DMS 273 (cell line): Measurements from ENCODE around the gene CAMKMT.
A peak's percentile ranks its signal among the peaks of the same experiment; 100 is the strongest.

Experiments used
- DNase-seq: peaks from one replicate; lab custom pipeline; 2025; ENCODE audit not compliant: unreplicated experiment; lab: John Stamatoyannopoulos, UW

The CAMKMT gene

DNA sequence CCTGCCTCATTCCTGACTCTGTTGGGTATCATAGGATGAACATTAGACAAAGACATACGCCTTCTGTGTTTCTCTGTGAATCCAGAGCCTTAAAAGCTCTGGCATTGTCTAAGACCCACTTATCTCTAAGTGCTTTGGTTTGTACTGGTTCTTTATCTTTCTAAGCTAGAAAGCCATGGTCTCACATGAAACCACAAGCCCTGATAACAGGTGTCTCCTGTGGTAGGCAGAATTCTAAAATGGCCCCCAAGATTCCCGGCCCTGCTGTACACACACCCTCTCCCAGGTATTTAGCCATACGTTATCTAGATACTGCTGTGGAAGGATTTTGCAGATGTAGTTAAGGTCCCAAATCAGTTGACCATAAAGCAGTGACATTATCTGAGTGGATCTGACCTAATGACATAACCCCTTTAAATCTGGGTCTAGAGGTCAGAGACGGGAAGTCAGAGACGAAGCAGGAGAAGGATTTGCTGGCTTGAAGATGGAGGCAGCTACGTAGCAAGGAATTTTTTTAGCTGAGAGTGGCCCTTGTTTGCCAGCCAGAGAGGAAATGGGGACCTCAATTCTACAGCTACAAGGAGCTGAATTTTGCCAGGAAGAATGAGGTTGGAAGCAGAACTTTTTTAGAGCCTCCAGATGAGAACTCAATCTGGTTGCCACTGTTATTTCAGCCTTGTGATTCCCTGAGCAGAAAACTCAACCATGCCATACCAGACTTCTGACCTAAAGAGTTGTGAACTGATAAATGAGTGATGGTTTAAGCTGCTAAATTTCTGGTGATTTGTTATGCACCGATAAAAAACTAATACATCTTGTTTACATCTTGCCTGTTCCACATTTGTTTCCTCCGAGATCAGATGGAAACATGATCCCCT, 186.7 kb downstream of the CAMKMT start:
- DNase-seq: no peak

DNA sequence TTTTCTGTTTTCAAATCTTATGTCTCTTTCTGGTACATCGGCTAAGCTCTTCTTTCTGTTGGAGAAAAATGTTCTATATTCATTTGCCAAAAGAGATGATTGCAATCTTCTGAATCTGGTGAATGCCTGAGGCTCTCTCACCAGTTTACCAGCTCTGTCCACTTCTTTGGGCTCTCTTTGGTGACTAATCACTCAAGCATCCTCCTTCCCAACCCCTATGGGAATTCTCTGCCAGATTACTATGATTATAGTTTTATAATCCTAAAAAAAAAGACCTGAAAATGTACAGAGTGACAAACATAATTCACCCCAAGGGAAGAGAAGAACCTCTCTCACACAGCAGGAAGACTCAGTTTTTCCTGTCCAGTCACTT, 187.3 kb downstream of the CAMKMT start:
- DNase-seq: no peak

DNA sequence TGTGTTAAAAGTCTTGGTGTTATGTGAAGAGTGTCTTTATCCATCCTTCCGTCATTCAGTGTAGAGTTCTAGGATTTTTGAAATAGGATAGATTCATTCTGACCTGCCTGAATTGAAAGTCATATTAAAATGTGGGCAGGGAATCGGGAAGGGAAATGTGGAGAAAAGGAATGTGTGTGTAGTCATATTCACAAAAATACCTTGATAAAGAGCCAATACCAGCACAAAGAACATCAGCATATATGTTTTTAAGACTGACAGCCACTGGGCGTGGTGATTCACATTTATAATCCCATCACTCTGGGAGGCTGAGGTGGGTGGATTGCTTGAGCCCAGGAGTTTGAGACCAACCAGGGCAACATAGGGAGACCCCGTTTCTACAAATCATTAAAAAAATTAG, 188.1 kb downstream of the CAMKMT start:
- DNase-seq: no peak

DNA sequence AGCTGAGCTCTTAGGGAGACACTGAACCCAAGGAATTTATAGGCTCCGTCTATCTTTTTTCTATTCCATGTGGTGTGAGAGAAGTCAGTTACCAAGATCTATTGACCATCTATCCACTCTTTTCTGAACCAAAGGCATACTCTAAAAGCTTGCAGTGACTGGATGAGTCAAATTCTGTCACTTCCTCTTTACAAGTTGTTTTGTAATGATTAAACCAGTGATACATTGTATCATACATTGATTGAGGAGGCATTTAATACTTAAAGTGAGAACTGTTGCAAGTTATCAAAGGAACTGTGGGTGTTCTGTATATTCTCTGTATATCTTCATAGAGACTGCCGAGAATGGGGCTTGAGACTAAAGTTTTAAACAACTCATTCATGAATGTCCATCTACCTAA, 188.8 kb downstream of the CAMKMT start:
- DNase-seq: no peak

DNA sequence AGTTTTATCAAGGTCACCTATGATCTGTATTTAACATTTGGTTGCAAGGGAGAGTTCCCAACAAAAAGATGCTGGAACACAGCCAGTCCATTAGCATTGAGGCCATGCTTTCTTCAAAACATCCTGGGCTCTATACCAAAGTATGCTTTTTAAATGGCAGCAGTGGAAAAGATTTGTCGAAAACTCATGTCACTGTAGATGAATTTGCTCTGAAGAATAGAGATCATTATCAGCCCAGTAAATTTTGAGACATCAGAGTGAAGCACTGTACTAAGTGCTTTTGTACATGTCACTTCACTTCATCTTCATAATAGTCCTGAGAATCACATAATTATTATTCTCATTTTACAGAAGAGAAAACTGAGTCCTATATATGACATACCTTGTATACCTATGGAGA, 189.8 kb downstream of the CAMKMT start:
- DNase-seq: no peak

DNA sequence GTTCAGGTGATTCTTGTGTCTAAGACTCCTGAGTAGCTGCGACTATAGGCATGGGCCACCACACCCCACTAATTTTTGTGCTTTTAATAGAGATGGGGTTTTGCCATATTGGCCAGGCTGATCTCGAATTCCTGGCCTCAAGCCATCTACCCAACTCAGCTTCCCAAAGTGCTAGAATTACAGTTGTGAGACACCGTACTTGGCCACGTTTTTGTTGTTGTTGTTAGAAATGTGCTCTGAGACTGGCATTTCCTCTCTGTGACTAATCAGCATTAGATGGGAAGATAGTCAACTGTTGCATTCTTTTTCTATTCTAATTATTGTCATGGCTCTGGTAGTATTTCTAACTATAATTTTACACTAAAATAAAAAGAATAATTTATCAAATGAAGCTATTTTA, 191.7 kb downstream of the CAMKMT start:
- DNase-seq: peak; percentile 53

DNA sequence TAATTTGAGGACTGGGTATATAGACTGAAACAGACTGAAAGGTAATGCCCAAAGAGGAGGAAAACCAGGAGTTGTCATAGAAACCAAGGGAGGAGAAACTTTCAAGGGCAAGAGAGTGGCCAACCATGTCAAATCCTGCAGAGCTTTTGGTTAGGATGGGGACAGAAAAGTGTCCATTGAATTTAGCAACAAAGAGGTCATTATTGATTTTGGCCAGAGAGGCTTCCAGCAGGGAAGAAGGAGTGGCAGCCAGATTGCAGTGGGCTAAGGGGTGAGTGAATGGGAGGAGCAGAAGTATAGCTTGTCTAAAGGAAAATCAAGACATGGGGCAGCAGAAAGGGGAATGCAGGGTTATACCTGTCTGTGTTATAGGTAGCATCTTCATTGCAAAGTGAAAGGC, 194.0 kb downstream of the CAMKMT start:
- DNase-seq: no peak

DNA sequence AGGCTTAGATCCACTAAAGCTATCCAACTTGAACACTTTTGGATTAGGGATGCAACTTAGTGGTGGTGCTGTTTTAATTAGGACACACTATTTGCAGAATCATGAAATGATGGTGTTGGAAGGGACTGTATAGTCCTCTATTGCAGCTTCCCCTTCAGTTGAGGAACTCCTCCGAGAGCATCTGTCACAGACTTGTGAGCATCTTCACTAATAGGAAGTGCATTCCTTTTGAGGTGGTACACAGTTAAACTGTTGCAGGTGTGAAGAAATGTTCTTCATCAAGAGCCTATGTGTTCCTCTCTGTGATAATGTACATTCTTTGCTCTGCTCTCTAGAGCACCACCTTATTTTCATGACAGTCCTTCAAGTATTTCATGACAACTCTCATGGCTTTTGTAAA, 197.4 kb downstream of the CAMKMT start:
- DNase-seq: no peak

DNA sequence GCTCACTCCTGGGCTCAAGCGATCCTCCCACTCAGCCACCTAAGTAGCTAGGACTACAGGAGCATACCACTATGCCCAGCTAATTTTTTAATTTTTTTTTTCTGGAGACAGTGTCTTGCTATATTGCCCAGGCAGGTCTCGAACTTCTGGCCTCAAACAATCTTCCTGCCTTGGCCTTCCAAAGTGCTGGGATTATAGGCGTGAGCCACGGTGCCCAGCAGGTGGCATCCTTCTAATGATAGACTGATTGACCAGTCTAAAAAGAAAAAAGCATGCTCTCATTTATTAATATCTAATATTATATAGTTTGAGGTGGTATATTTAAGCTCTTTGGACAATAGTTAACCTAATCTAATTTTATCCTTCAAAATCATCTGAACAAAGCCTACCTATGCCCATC, 198.6 kb downstream of the CAMKMT start:
- DNase-seq: peak; percentile 35

DNA sequence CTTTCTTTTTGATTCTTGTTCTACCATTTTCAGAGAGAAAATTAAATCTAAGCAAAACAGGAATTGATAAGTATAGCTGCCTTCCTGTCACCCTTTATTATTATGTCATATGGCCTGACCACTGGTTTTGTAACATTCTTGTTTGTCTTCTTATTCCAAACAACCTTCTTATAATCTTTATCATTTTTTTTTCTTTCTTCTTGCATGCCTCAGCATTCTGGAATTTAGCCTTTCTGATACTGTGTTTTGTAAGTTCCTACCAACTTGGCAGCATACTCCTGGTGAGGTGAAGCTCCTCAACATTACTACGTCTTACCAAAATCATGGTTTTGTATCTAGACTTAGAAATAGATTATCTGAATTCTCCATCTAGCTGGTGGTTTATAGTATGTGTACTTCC, 199.2 kb downstream of the CAMKMT start:
- DNase-seq: no peak

DNA sequence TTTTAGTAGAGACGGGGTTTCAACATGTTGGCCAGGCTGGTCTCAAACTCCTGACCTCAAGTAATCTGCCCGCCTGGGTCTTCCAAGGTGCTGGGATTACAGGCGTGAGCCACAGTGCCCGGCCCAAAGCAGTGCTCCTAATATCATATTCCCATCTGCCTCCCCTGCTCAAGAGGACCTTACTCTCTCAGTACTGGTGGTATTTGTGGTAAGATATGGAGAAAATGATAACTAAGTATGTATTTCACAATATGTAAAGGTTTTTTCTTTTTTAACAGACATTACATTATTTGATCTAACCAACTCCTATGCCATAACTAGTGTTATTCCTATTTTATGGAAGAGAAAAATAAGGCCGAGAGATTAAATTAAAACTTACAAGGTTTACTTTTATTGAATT, 201.0 kb downstream of the CAMKMT start:
- DNase-seq: no peak

DNA sequence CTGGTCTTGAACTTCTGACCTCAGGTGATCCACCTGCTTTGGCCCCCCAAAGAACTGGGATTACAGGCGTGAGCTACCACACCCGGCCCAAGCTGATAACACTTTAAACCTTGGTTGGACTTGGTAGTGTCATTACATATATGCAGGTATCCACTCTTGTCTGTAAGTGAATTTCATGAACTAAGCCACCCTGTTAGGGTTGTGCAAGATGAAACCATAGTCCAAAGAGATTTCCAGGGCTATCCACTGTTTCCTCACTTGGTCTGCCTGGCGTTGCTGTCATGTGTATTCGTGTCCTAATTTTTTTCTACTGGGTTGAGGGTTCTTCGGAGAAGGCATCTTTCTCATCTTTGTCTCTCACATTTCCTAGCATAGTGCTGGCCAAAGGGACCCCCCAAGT, 203.0 kb downstream of the CAMKMT start:
- no peak for DNase-seq

DNA sequence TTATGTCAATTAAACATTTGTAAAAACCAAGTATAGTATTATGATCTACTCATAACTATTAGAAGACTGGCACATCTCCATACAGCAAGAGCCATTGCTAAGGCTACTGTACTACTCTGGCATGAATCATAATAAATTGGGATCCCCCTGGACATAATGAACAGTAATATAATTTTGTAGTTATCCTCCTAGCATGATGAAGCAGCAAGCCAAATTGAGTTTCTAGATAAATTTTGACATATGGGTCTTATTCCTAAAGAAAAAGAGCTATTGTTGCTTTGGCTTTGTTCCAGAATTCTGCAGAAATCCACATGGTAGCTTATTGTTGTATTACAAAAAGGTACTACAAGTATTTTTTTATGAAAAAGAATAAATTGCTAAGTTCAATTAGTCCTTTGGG, 204.3 kb downstream of the CAMKMT start:
- DNase-seq: peak; percentile 17

DNA sequence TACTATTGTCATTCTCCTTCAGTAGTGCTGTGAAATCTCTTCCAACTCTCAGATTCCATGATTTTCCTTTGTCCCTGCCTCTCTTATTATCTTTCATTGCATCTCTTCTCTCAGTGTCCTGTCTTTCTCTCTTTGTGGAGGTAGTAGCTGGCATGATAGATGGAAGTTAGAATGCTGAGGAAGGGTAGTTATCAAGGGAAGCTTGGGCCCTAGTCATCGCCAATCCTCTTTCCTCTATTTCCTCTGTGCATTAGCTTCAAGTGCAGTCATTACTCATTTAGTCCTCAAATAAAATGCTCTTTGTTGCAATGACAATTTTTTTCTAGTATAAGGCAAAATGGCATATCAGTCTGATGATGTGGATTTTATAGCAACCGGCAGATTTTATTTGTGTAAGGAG, 207.7 kb downstream of the CAMKMT start:
- no peak for DNase-seq

DNA sequence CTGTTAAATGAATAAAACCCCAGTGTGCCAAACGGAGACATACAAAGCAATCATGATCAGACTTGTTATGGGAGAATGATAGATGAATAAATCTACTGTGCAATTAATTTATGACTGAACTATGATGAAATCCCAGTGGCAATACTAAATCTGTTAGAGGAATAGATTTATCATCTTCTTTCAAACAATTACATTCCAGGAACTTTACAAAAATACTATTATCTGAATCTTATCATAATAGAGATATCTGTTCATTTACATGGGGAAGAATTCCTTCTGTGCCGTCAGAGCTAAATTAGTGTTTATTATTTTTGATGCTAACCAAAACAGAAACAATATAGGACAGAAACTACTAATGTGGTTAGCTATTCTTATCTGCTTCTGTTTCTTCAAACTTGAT, 208.5 kb downstream of the CAMKMT start:
- DNase-seq: no peak

DNA sequence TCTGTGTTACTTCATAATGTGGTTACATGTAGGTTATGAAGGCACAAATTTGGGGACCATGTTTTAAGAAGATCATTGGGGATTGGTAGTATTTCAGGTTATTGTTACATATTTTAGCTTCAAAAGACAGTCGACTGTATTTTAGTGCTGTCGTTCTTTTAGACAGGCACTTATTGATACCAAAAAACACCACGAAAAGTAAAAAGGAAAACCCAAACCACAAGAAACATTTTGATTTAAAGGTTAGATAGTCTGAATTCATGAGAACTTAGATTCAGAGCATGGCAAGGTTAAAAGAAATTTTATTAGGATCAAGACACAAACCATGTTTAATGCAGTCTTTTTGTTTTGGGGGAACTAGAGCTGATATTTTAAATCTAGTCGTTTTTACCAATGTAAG, 209.0 kb downstream of the CAMKMT start:
- no peak for DNase-seq

DNA sequence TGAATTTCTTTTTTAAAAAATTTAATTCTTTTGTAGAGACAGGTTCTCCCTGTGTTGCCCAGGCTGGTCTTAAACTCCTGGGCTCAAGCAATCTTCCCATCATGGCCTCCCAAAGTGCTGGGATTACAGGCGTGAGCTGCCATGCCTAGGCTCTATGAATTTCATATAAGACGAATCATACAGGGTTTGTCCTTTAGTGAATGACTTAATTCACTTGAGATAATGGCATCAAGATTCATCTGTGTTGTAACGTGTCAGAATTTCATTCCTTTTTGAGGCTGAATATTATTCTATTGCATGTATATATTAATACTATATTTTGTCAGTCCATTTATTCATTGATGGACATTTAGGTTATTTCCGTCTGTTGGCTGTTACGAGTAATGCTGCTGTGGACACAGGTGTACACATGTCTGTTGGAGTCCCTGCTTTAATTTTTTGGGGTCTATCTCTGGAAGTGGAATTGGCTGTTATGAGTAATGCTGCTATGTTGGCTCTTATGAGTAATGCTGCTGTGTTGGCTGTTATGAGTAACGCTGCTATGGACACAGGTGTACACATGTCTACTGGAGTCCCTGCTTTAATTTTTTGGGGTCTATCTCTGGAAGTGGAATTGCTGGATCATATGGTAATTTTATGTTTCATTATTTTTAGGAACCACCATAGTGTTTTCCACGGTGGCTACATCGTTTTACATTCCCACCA, 210.6 kb downstream of the CAMKMT start:
- no peak for DNase-seq

DNA sequence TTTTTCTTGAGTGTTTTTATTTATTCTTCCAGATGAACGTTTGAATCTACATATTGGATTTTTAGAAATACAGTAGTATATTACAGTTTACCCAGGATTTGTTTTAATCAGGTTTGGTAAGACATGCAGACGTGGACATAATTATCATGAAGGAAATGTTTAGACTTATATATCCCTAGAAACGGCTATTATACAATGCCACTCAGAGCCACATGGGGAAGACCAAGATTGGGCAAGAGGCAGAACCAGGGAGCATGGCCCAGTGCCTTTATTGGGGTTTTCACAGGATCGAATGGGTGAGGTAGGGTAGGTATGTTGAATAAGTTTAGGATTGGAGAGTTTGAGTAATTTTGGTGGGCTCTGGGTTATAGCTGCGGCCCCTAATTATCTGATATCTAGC, 212.2 kb downstream of the CAMKMT start:
- no peak for DNase-seq

DNA sequence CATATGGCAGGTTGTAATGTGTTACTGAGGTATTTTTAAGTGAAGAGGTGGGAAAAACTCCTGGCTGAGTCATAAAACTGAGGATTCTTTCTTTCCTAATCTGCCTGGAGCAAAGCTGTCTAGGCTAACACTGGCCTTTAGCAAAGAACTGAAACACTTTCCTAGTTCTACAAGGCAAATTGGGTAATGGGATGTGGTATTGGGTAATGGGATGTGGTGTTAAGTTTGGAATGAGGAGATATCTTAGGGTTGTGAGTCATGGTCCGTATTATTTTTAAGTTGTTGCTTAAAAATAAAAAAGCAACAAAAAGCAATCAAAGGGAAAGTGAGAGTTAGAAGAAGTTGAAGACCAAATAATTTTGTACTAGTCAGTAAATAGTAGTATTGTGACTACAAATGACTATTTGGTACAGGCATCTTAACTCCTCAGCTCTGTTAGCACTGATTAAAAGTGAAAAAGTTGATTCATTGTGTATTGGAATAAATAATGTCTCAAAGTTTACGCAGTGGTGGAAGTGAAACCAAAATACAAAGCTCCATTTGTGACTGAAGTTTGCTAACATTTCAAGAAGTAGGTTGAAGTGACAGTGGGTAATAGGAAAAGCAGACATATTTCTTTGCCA, 216.8 kb downstream of the CAMKMT start:
- no peak for DNase-seq

DNA sequence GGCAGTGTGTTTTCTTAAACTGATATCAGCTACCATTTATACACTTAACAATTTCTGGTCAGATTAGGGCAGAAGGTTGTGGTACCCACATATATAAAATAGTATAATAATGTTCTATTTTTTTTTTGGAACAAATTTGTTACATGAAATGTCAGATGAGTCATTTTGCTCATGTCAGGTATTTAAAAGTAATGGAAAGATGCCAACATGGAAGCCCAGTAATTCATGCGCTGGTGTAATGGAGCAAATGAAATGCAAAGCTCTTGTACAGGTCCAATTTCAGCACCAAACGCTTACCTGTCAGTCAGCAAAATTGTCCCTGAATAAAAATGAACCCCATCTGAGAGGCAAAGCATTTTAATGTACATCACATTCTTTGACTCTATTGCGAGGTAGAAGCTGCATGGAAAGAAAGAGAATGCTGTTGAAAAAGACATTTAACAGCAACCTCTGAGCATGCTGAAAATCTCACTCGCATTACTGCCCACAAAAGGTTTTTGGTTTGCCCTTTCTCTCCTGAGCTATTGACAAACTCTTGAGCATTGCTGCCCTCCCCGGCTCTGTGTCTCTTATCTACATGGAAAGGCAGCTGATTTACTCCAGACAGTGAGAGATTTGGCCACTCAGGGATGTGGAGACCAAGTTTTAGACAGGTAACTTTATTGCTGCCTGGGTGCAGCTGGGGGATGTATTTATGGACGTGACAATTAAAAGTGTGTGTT, 217.5 kb downstream of the CAMKMT start:
- DNase-seq: peak; percentile 17

DNA sequence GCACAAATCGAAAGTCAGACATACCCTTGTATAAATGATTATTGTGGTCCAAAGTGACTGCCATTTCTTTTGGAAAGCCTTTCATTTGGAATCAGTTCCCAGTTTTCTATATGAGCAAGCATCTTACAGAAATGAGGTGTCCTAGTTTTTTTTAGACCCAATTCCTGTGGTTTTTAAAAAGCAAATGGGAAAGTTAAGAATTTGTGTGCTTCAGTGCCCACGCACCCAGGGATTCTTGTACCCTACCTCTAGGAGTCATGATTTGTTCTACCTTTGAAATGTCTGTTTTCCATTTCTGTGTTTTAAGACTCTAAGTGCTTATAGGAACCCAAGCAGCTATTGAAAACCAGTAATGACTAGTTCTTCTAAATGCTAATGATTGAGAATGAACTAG, 218.1 kb downstream of the CAMKMT start:
- no peak for DNase-seq
